NCI-H345 treated with DMSO at 0.1 percent for 48 hours (cell line): ENCODE data around the gene TENT4A.

Source experiments
- DNase-seq: peaks from one replicate; lab custom pipeline; 2025; ENCODE audit not compliant: unreplicated experiment; lab: John Stamatoyannopoulos, UW

The TENT4A gene

DNA sequence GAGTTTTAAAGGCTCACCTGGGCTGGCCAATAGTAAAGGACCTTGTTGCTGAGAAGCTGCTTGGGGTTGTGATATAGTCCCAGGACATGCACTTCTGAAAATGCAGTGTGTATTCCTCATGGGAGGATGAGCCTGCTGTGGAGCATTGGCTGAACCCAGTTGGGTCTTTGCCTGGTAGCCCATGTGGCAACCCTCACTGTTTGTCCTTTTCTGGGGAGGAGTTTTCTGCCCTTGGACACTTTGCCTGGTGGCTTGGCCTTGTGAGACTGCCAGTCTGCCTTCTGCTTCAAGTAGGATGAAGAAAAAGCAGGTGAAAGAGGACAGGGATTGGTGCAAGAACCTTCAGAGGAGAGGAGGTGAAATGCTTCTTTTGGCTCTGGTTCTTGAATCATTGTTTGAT is 4.0 kb downstream of the TENT4A start:
- no peak for DNase-seq

- no peak for DNase-seq
Observed at GRCh38 chr5:6717687-6718086, 4.5 kb downstream of the TENT4A start.

- no peak for DNase-seq
Observed at GRCh38 chr5:6718161-6718681, 5.0 kb downstream of the TENT4A start.

GRCh38 chr5:6718718-6719117 is 5.5 kb downstream of the TENT4A start:
- no peak for DNase-seq

- no peak for DNase-seq
Observed at GRCh38 chr5:6719417-6719816, 6.2 kb downstream of the TENT4A start.

- no peak for DNase-seq
Observed at GRCh38 chr5:6719896-6720560, 6.8 kb downstream of the TENT4A start.

DNA sequence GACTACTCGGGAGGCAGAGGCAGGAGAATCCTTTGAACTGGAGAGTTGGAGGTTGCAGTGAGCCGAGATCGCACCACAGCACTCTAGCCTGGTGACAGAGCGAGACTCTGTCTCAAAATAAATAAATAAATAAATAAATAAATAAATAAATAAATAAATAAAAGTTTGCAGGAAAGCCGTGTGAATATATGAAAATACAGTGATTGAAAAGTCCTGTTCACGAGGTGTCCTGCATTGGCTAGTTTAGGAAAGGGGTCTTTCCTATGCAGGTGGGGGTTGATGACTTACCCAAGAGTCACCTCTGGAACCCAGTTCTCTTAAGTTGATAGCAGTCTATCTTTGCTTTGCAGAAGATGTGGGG is 7.3 kb downstream of the TENT4A start:
- DNase-seq, result no peak

- DNase-seq, result no peak
Observed at GRCh38 chr5:6721442-6721841, 8.2 kb downstream of the TENT4A start.

DNA sequence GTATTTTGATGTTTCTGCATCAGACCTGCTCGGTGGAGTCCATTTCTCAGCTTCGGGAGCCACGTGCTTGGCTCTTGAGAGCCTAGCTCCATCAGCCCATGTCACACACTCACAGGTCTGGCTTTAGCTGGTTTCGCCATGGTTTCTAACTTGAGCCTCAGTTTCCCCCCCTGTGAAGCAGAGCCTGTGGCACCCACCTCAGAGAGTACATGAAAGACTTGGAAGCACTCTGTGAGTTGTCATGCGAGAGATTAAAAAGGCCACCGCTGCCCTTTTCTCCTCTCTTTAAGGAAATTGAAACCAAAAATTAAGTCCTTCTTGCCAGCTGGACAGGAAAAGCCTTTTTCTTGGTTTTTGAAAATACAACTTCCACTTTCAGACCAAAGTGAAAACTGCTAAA is 8.8 kb downstream of the TENT4A start:
- DNase-seq, result no peak

GRCh38 chr5:6723122-6723815 is 10.0 kb downstream of the TENT4A start:
- no peak for DNase-seq

GRCh38 chr5:6723816-6724300 is 10.6 kb downstream of the TENT4A start:
- no peak for DNase-seq

GRCh38 chr5:6724321-6724929 is 11.2 kb downstream of the TENT4A start:
- DNase-seq, result no peak

DNA sequence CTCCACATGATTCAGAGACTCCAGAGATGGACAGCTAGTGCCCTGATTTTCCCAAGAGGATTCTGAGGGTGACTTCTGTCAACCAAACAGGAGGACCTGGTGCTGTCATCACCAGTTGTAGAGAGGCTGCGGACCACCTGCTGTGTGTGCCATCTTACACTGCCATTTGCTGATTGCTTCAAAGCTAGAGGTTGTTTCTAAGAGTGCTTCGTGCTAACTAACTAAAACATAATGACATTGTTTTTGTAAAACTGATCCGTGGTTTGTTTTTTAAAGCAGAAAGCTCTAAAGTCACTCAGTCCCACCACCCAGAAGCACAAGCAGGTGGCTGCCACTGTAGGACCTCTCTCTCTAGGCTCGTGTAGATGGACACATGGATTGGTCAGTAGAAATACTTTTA is 12.2 kb downstream of the TENT4A start:
- DNase-seq, result no peak

DNA sequence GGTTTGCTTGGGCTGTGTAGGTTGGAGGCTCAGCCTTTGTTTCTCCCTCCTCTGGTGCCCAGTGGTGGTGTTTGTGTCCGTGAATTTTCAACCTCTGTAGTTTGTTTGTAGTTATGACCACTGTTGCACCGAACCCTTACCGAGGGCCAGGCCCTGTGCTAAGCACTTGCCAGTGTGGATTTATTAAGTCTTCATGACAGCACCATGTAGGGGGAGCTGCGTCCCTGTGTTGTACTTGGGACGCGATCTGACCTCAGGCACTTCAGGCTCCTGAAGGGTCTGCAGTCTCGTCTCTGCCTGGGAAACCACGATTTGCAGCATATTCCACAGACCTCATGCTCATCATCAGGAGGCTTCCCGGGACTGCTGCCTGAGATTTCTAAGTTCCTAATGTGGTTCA is 12.8 kb downstream of the TENT4A start:
- no peak for DNase-seq

DNA sequence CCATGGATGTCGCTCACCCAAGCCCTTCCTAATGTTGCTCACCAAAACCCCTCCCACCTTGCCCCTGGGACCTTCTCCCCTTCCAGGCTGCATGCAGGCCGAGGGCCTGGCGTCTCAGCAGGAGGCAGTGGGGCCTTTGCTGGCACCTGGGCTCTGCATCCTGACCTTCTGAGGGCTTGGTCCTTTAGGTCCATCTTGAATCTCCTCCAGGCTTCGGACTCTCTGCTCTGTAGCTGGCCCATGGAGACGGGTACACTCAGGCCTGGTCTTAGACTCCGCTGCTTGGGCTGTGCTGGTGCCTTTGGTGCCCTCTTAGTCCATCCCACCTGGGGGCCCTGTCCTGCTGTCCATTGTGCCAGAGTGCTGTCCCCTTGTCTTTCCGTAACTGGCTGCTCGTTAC is 14.0 kb downstream of the TENT4A start:
- no peak for DNase-seq

DNA sequence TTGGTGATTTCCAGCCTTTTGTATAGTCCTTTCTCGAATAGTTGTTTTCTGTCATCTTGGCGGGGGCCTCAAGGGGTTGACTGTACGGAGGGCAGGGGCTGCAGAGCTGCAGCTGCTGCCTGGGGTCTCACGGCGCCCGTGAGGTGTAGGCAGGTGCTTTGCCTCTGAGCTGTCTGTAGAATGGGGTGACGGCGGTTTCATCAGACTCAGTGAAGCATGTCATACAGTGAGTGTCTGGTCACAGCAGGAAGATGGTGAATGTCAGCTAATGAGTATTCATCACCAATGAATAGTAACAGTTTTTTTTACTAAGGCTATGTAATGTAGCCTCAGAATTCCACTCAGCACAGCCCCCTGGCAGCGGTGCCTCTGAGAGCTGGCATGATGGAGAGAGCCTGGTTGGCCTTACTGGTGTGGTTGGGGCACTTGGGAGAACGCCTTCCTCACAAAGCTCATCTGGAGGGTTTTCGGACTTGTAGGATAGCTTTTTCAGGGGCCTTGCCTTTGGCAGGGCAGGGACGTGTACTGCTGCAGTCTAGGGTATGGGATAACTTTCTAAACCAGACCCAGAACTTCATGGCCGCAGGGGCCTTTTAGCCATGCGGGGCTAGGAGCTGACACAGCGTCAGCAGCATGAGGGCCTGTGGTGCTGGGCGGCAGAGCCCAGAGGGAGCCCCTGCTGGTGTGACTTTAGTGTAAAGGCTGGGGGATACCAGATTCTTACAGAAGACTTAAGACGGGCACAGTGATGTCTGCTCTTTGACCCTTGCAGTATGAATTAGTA is 15.0 kb downstream of the TENT4A start:
- DNase-seq, result peak; percentile 64

DNA sequence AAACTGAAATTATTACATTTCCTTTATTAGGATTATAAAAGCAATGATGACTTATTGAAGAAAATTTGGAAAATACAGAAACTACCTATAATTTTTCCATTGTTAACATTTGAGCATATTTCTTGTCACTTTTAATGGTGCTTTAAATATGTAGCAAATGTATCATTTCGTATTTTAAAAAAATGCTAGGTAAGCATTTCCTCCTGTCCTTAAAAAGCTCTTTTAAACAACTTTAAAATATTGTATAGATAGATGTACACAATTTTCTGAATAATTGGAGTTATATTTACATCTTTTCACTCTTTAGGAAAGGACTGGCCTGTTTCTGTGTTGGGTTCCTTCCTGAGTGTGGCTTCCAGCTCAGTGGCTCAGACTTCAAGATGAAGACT is 15.6 kb downstream of the TENT4A start:
- no peak for DNase-seq

- DNase-seq, result no peak
Observed at GRCh38 chr5:6729386-6730310, 16.4 kb downstream of the TENT4A start.

GRCh38 chr5:6730407-6730806 is 17.2 kb downstream of the TENT4A start:
- DNase-seq, result no peak

DNA sequence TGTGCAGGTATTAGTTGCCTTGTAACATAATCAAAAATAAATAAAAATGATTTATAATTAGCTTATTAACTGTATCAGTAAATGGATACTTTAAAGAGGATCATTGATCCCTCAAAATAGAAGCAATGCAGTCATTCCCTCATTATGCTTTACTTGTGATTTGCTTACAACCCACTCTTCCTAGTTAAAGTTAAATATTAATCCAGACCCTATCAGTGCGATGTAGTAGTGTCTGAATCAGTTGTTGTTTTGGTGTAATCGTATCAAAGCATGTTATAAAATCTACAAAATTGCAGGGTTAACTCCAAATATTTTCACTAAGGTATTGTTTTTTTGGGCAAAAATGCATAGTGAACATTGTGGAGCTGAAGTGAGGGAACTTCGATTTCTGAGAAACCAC is 17.6 kb downstream of the TENT4A start:
- no peak for DNase-seq
